IPS-20b (cell line): ENCODE results near the gene CLEC3B.

ENCODE experiments used
- H3K27ac ChIP-seq: one replicate; pipeline ENCODE4 v1.5.1; 2013; ENCODE audit warnings: low read length
- H3K27me3 ChIP-seq: 2 replicates; pipeline ENCODE4 v1.6.1; 2013; ENCODE audit warnings: mild to moderate bottlenecking, low read length, inconsistent platforms; ENCODE audit not compliant: insufficient read depth
- H3K36me3 ChIP-seq: 2 replicates; pipeline ENCODE4 v1.6.1; 2013; ENCODE audit warnings: low read depth, mild to moderate bottlenecking, inconsistent platforms, low read length, moderate library complexity; ENCODE audit not compliant: insufficient read depth
- H3K4me1 ChIP-seq: 2 replicates; pipeline ENCODE4 v1.6.1; 2013; ENCODE audit warnings: mild to moderate bottlenecking, control low read depth, inconsistent platforms, low read length, moderate library complexity; ENCODE audit not compliant: insufficient read depth
- H3K4me3 ChIP-seq: 2 replicates; pipeline ENCODE4 v1.5.1; 2013; ENCODE audit warnings: mild to moderate bottlenecking, low read length, inconsistent platforms
- H3K9ac ChIP-seq: 2 replicates; pipeline ENCODE4 v1.6.1; 2013; ENCODE audit warnings: low read depth, mild to moderate bottlenecking, inconsistent platforms, low read length, moderate library complexity
- H3K9me3 ChIP-seq: 2 replicates; pipeline ENCODE4 v1.6.1; 2013; ENCODE audit warnings: mild to moderate bottlenecking, low read depth, low read length, inconsistent platforms; ENCODE audit not compliant: insufficient read depth

The CLEC3B gene

GRCh38 chr3:45007091-45007490, 19.0 kb upstream of the CLEC3B start:
- peaks cover 81% of the 10 kb centered on the region for H3K36me3 ChIP-seq
- peaks cover 8% of the 10 kb centered on the region for H3K9me3 ChIP-seq
- no peak overlapping the region for H3K9ac ChIP-seq
- no peaks in the 10 kb centered on the region for H3K4me1 ChIP-seq
- no peaks in the 10 kb centered on the region for H3K27me3 ChIP-seq
- H3K27ac ChIP-seq, result no peak overlapping the region
- no peak overlapping the region for H3K4me3 ChIP-seq

GRCh38 chr3:45008117-45008516, 18.0 kb upstream of the CLEC3B start:
- peaks cover 8% of the 10 kb centered on the region for H3K9me3 ChIP-seq
- H3K27me3 ChIP-seq, result no peaks in the 10 kb centered on the region
- H3K4me1 ChIP-seq, result no peaks in the 10 kb centered on the region
- H3K36me3 ChIP-seq, result peaks cover 81% of the 10 kb centered on the region
- no peak overlapping the region for H3K4me3 ChIP-seq
- no peak overlapping the region for H3K9ac ChIP-seq
- no peak overlapping the region for H3K27ac ChIP-seq

- Histone ChIP-seq H3K27ac (no peak overlapping the region), H3K36me3 (peaks cover 73% of the 10 kb centered on the region), H3K27me3 (no peaks in the 10 kb centered on the region), H3K4me3 (no peak overlapping the region), H3K9ac (no peak overlapping the region), H3K9me3 (peaks cover 4% of the 10 kb centered on the region), H3K4me1 (no peaks in the 10 kb centered on the region)
Measured at GRCh38 chr3:45009868-45010267, 16.2 kb upstream of the CLEC3B start.

- H3K36me3 ChIP-seq, result peaks cover 67% of the 10 kb centered on the region
- H3K27me3 ChIP-seq, result no peaks in the 10 kb centered on the region
- H3K27ac ChIP-seq, result no peak overlapping the region
- H3K9me3 ChIP-seq, result no peaks in the 10 kb centered on the region
- peaks cover 3% of the 10 kb centered on the region for H3K4me1 ChIP-seq
- H3K9ac ChIP-seq, result no peak overlapping the region
- no peak overlapping the region for H3K4me3 ChIP-seq
Measured at GRCh38 chr3:45010811-45011333, 15.2 kb upstream of the CLEC3B start.

GRCh38 chr3:45011756-45012508, 14.2 kb upstream of the CLEC3B start:
- peaks cover 63% of the 10 kb centered on the region for H3K36me3 ChIP-seq
- no peak overlapping the region for H3K4me3 ChIP-seq
- no peak overlapping the region for H3K27ac ChIP-seq
- no peak overlapping the region for H3K9ac ChIP-seq
- no peaks in the 10 kb centered on the region for H3K9me3 ChIP-seq
- H3K27me3 ChIP-seq, result no peaks in the 10 kb centered on the region
- H3K4me1 ChIP-seq, result peaks cover 5% of the 10 kb centered on the region

GRCh38 chr3:45012577-45012976, 13.5 kb upstream of the CLEC3B start:
- Histone ChIP-seq H3K27ac (no peak overlapping the region), H3K9me3 (no peaks in the 10 kb centered on the region), H3K4me1 (peaks cover 8% of the 10 kb centered on the region), H3K4me3 (no peak overlapping the region), H3K36me3 (peaks cover 57% of the 10 kb centered on the region), H3K9ac (no peak overlapping the region), H3K27me3 (no peaks in the 10 kb centered on the region)

- no peak overlapping the region for H3K4me3 ChIP-seq
- H3K9me3 ChIP-seq, result no peaks in the 10 kb centered on the region
- no peaks in the 10 kb centered on the region for H3K27me3 ChIP-seq
- H3K4me1 ChIP-seq, result peaks cover 8% of the 10 kb centered on the region
- H3K36me3 ChIP-seq, result peaks cover 22% of the 10 kb centered on the region
- H3K9ac ChIP-seq, result no peak overlapping the region
- H3K27ac ChIP-seq, result no peak overlapping the region
Measured at GRCh38 chr3:45016916-45017315, 9.2 kb upstream of the CLEC3B start.

- Histone ChIP-seq H3K36me3 (peaks cover 13% of the 10 kb centered on the region), H3K4me1 (peaks cover 8% of the 10 kb centered on the region), H3K4me3 (no peak overlapping the region), H3K27me3 (no peaks in the 10 kb centered on the region), H3K27ac (no peak overlapping the region), H3K9me3 (no peaks in the 10 kb centered on the region), H3K9ac (no peak overlapping the region)
Measured at GRCh38 chr3:45017821-45018220, 8.3 kb upstream of the CLEC3B start.

GRCh38 chr3:45020534-45020933, 5.6 kb upstream of the CLEC3B start:
- no peak overlapping the region for H3K9ac ChIP-seq
- peaks cover 5% of the 10 kb centered on the region; the same call in 1 of the 2 replicates for H3K27me3 ChIP-seq
- H3K4me1 ChIP-seq, result peaks cover 8% of the 10 kb centered on the region
- H3K4me3 ChIP-seq, result no peak overlapping the region
- no peaks in the 10 kb centered on the region for H3K9me3 ChIP-seq
- no peak overlapping the region for H3K27ac ChIP-seq
- no peaks in the 10 kb centered on the region for H3K36me3 ChIP-seq

GRCh38 chr3:45021524-45022297, 4.4 kb upstream of the CLEC3B start:
- H3K27ac ChIP-seq, result no peak overlapping the region
- no peak overlapping the region for H3K4me3 ChIP-seq
- peaks cover 8% of the 10 kb centered on the region; the same call in 1 of the 2 replicates for H3K27me3 ChIP-seq
- H3K4me1 ChIP-seq, result peaks cover 3% of the 10 kb centered on the region; the same call in 1 of the 2 replicates
- H3K36me3 ChIP-seq, result no peaks in the 10 kb centered on the region
- no peaks in the 10 kb centered on the region for H3K9me3 ChIP-seq
- no peak overlapping the region for H3K9ac ChIP-seq

GRCh38 chr3:45023675-45024074, 2.4 kb upstream of the CLEC3B start:
- no peak overlapping the region for H3K9ac ChIP-seq

More at GRCh38 chr3:45023675-45024074, 2.4 kb upstream of the CLEC3B start:
- Histone ChIP-seq H3K4me1 (no peaks in the 10 kb centered on the region; the same call in 1 of the 2 replicates), H3K27me3 (peaks cover 8% of the 10 kb centered on the region; the same call in 1 of the 2 replicates), H3K9me3 (no peaks in the 10 kb centered on the region), H3K4me3 (no peak overlapping the region), H3K27ac (no peak overlapping the region), H3K36me3 (no peaks in the 10 kb centered on the region)
